Retina (tissue), 1 donor: ENCODE results near the gene RWDD1.

Experiments
- DNase-seq: peaks from one replicate; pipeline ENCODE4 v3.0.0-alpha.2; 2016

Gene RWDD1

GRCh38 chr6:116615937-116616736, 44.8 kb downstream of the RWDD1 start, which contains the start of gene RSPH4A:
RSPH4A (plus strand) TSS chr6:116616479; CDS start chr6:116616624, 145 bp downstream.
- DNase-seq: peak; percentile 90

DNA sequence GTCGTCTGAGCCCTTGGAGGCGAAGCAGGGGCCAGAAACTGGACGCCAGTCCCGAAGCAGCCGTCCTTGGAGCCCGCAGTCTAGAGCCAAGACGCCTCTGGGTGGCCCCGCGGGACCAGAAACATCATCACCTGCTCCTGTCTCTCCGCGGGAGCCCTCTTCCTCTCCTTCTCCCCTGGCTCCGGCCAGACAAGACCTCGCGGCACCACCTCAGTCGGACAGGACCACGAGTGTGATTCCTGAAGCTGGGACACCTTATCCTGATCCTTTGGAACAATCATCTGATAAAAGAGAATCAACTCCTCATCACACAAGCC, 45.4 kb downstream of the RWDD1 start:
- no peak for DNase-seq

GRCh38 chr6:116624036-116624805, 52.9 kb downstream of the RWDD1 start:
- no peak for DNase-seq

- no peak for DNase-seq
Observed at GRCh38 chr6:116625872-116626271, 54.6 kb downstream of the RWDD1 start.

- DNase-seq: no peak
Observed at GRCh38 chr6:116629563-116629981, 58.3 kb downstream of the RWDD1 start.

- DNase-seq: no peak
Observed at GRCh38 chr6:116631379-116631990, 60.2 kb downstream of the RWDD1 start.

DNA sequence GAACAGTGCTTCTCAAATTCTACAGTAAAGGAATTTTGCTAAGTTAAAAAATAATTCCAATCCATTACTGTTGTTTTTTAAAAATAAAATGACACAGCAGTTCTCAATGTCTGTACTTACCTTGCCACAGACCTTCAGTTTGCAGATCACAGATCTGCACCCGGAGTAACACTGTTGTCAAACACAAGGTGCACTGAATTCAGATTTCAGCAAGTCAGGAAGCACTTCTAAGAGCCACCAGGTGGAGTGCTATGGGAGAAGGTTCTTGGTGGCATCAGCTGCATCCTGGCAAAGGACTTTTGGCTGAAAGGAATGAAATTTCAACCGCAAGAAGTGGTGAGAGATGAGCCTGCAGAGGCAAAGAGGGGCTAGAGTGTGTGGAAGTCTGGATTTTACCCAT, 62.4 kb downstream of the RWDD1 start:
- no peak for DNase-seq
